Measurements from ENCODE around the gene SLC37A1.

Gene SLC37A1

GRCh38 chr21:42496120-42496838 is 17.4 kb upstream of the SLC37A1 start, which contains the start of gene RSPH1:
TSS of gene RSPH1 (minus strand) at chr21:42496224. CDS start at chr21:42496186, 38 bp downstream.
- Histone ChIP-seq H3K9me3 (ENCODE audit: control insufficient read depth, insufficient read depth, low read depth, low read length) (no peaks in the 10 kb centered on the region), H3K4me1 (ENCODE audit: control insufficient read depth, insufficient read depth, low read length) (no peaks in the 10 kb centered on the region), H3K36me3 (ENCODE audit: control insufficient read depth in 2 of 2, insufficient read depth in 1 of 2, low read length in 2 of 2) (no peaks in the 10 kb centered on the region), H3K27ac (ENCODE audit: extremely low read depth, low read depth, low read length) (no peak within 1 kb of the TSS; the same call in 1 of the 2 replicates), H3K4me3 (ENCODE audit: low read depth, low read length) (peak within 1 kb of the TSS; percentile 55)
- POLR2A ChIA-PET = no interaction called here
- CTCF ChIA-PET = interaction anchor here (0.6 to 3.3 kb wide), 3 partner anchors 16 to 315 kb away, joined by 4 to 17 read pairs (median 5); partner anchors contain the start of gene SLC37A1
- TF ChIP-seq ZNF148 (tag by site-specific recombination; IDR thresholded peaks at IDR 0.05; ENCODE audit: borderline replicate concordance) (no peak), ZBTB11 (tag by site-specific recombination; conservative IDR thresholded peaks at IDR 0.05; ENCODE audit: low read depth) (peak; percentile 76), ZBTB17 (tag by site-specific recombination; IDR thresholded peaks at IDR 0.05) (peak; percentile 81; the same call in 1 of the 2 replicates), SP3 (tag by site-specific recombination; IDR thresholded peaks at IDR 0.05) (peak; percentile 98), ZNF76 (tag by site-specific recombination; IDR thresholded peaks at IDR 0.05; ENCODE audit: borderline replicate concordance, low read depth) (peak; percentile 83; the same call in 1 of the 2 replicates), SCRT2 (tag by site-specific recombination; IDR thresholded peaks at IDR 0.05) (peak; percentile 95), KLF16 (tag by site-specific recombination; IDR thresholded peaks at IDR 0.05) (peak; percentile 55; the same call in 1 of the 2 replicates), ZFHX2 (tag by site-specific recombination; conservative IDR thresholded peaks at IDR 0.05) (peak; percentile 91), GLIS2 (tag by site-specific recombination; IDR thresholded peaks at IDR 0.05) (peak; percentile 50; the same call in 1 of the 2 replicates), ZNF610 (tag by site-specific recombination; IDR thresholded peaks at IDR 0.05; ENCODE audit: borderline replicate concordance) (peak; percentile 59; the same call in 1 of the 2 replicates), KLF8 (tag by site-specific recombination; IDR thresholded peaks at IDR 0.05) (peak; percentile 32), KLF9 (tag by site-specific recombination; IDR thresholded peaks at IDR 0.05; ENCODE audit: low read depth) (peak; percentile 81), ZNF341 (tag by site-specific recombination; IDR thresholded peaks at IDR 0.05; ENCODE audit: low read depth) (0 out of 2 replicates have a peak, but pooled peaks have one; percentile 46), ZNF324 (tag by site-specific recombination; IDR thresholded peaks at IDR 0.05) (peak; percentile 33; the same call in 1 of the 2 replicates), SP2 (tag by site-specific recombination; IDR thresholded peaks at IDR 0.05) (peak; percentile 100), ZNF26 (tag by site-specific recombination; IDR thresholded peaks at IDR 0.05) (no peak), CTCF (tag by site-specific recombination; IDR thresholded peaks at IDR 0.05) (peak; percentile 71; the same call in 1 of the 2 replicates), ZNF155 (tag by site-specific recombination; IDR thresholded peaks at IDR 0.05) (no peak), ZNF600 (tag by site-specific recombination; IDR thresholded peaks at IDR 0.05) (0 out of 2 replicates have a peak, but pooled peaks have one; percentile 35), OVOL3 (tag by site-specific recombination; IDR thresholded peaks at IDR 0.05) (no peak), EGR2 (tag by site-specific recombination; IDR thresholded peaks at IDR 0.05; ENCODE audit: low read depth) (peak; percentile 92), PBX3 (CRISPR knock-in tag; IDR thresholded peaks at IDR 0.05) (peak; percentile 12; the same call in 1 of the 2 replicates), ZNF791 (tag by site-specific recombination; IDR thresholded peaks at IDR 0.05) (0 out of 2 replicates have a peak, but pooled peaks have one; percentile 32), ZBTB48 (tag by site-specific recombination; IDR thresholded peaks at IDR 0.05) (0 out of 2 replicates have a peak, but pooled peaks have one; percentile 9)
